Body of pancreas (tissue), 4 donors: ENCODE results near the gene FBN3. TPM values are rescaled to one million over a fixed set of nuclear protein-coding genes. Genes with fewer than 3 reads are reported as not detected.

Source experiments
- ATAC-seq: fragments of 150-250 bp; one replicate; pipeline ENCODE4 v1.9.1; 2016
- DNase-seq, 4 donors: peaks; one replicate each; pipeline ENCODE4 v3.0.0-alpha.2; 2019
- H3K27ac ChIP-seq, 4 donors: fragments of 200-600 bp; sonication (generic); 1 replicate in 3 of 4; 2 replicates in 1 of 4; pipeline versions ENCODE4 v1.5.1 to v1.6.1; 2016 to 2019; ENCODE audit warnings: mild to moderate bottlenecking in 1 of 4, mixed read lengths in 1 of 4, moderate library complexity in 1 of 4
- H3K27me3 ChIP-seq, 2 donors: fragments of 200-600 bp; sonication (generic); one replicate each; pipeline ENCODE4 v1.6.0; 2016; ENCODE audit warnings: mild to moderate bottlenecking in 1 of 2
- H3K36me3 ChIP-seq, 2 donors: fragments of 200-600 bp; sonication (generic); replicated peaks in 1 of 2; 2 replicates each; pipeline ENCODE4 v1.5.1; 2016; ENCODE audit warnings: low read depth in 2 of 2; ENCODE audit not compliant: insufficient read depth in 1 of 2
- H3K4me1 ChIP-seq: fragments of 200-600 bp; sonication (generic); one replicate; pipeline ENCODE4 v1.6.0; 2016
- H3K4me3 ChIP-seq, 2 donors: fragments of 200-600 bp; sonication (generic); 1 replicate in 1 of 2; 2 replicates in 1 of 2; pipeline ENCODE4 v1.5.1; 2016 to 2019
- H3K9me3 ChIP-seq, 3 donors: fragments of 200-600 bp; sonication (generic); 1 replicate in 2 of 3; 2 replicates in 1 of 3; pipeline ENCODE4 v1.5.1; 2016
- POLR2A ChIP-seq, 3 donors: fragments of 450-650 bp; IDR thresholded peaks; one replicate each; pipeline ENCODE4 v1.6.1; 2016; ENCODE audit warnings: antibody characterized with exemption in 3 of 3, mild to moderate bottlenecking in 2 of 3
- WGBS, 2 donors: methylation state at CpG; one replicate each; pipeline ENCODE4 v1.1.5; 2017; 5-methylcytosine and 5-hydroxymethylcytosine counted together
- intact Hi-C: fragments of 100-400 bp; cut with DNase I; formaldehyde crosslinking; loops from one replicate; pipeline ENCODE4 v1.15.1; 2023
- total RNA-seq, 2 donors: library from RNA; depleted of rRNA; stranded (reverse); fragments of >200 nt; gene quantifications; one replicate each; pipeline ENCODE4 v1.1.0, GENCODE V29; 2016
- TF ChIP-seq, protein P1 (sequence below), 7 experiments: fragments of 450-650 bp in 4 of 7; fragments of 200-600 bp in 3 of 7; sonication (generic) in 3 of 7; IDR thresholded peaks; one replicate each; pipeline ENCODE4 v1.5.1; 2016 to 2019; ENCODE audit warnings: antibody characterized with exemption in 7 of 7

Gene FBN3
- total RNA-seq, 2 donors from 2014 or later, result 0.26 TPM; not detected in 1

DNA sequence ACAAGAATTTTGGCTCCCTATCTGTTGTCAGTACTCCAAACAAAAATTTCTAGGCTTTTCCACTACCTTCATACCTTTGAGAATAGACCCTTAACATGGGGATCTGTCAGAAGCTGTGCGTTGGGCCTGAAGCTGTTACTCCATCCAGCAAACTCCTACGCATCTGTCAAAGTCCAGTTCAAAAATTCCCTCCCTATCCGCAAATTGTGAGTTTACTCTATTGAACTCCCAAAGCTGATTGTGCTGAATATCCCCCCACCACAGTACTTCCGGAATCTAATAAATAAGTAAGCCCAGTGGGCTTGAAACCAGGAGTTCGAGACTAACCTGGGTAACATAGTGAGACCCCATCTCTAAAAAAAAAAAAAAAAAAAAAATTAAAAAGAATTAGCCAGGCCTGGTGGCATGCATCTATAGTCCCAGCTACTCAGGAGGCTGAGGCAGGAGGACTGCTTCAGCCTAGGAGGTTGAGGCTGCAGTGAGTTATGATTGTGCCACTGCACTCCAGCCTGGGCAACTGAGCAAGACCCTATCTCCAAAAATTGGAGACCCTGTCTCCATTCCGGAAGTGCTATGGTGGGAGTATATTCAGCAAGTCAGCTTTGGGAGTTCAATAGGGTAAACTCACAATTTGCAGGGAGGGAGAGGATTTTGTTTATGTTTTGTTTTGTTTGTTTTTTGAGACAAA, 930 bp upstream of the FBN3 start:
- DNase-seq (no peak), ATAC-seq (no peak)
- Histone ChIP-seq H3K4me1 (peaks cover 33% of the 10 kb centered on the region), H3K27ac (no peak overlapping the region), H3K9me3 (no peaks in the 10 kb centered on the region), H3K27me3 (peaks cover 0 to 6% of the 10 kb centered on the region in 2 donors), H3K4me3 (no peak overlapping the region), H3K36me3 (no peaks in the 10 kb centered on the region)
- WGBS, 2 donors, result 88 to 94% methylated on average over 6 of the region's 6 CpGs
- intact Hi-C loops, result no loop called here
- TF ChIP-seq, protein P1, sequence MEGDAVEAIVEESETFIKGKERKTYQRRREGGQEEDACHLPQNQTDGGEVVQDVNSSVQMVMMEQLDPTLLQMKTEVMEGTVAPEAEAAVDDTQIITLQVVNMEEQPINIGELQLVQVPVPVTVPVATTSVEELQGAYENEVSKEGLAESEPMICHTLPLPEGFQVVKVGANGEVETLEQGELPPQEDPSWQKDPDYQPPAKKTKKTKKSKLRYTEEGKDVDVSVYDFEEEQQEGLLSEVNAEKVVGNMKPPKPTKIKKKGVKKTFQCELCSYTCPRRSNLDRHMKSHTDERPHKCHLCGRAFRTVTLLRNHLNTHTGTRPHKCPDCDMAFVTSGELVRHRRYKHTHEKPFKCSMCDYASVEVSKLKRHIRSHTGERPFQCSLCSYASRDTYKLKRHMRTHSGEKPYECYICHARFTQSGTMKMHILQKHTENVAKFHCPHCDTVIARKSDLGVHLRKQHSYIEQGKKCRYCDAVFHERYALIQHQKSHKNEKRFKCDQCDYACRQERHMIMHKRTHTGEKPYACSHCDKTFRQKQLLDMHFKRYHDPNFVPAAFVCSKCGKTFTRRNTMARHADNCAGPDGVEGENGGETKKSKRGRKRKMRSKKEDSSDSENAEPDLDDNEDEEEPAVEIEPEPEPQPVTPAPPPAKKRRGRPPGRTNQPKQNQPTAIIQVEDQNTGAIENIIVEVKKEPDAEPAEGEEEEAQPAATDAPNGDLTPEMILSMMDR (IDR thresholded peaks at IDR 0.05), result no peak
- TF ChIP-seq POLR2A (IDR thresholded peaks at IDR 0.05), result no peak

DNA sequence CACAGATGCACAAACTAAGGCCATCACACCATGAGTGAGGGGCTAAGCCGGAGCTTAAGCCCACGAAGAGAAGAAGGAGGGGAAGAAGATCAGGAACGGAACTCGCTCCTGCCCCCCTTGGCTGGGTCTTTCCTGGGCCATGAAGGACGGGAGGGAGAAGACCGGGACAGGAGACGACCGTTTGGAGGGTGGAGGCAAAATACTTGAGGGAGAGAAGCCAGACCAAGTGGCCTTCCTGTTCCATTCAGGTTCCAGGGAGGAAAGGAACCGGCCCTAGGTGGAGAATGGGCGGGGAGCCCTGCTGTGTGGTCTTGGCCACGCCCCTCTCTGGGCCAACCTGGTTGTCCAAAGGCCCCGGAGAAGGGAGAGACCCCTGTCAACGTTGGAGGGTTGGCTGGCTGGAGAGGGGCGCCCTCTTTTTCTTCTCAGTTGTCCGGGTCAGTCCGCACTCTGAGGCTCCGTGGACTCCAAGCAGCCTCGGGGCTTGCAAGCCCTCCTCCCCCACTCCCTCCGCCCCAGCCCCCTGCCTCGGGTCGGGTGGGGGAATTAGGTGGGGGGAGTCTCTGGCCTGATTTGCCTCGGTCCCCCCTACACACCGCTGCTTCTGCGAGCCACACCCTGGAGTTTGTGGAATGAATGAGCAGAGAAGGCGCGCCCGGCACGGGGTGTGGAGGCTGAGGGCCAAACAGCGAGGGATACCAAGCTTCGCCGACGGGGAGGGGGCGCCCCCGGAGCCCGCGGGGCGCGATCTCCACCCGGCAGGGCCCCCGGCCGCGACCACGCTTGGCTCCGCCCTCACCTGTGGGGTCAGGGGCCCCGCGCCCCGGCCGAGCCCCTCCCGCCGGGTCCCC, 757 bp downstream of the FBN3 start:
- H3K36me3 ChIP-seq, result no peaks in the 10 kb centered on the region
- H3K27me3 ChIP-seq, result peaks cover 0 to 6% of the 10 kb centered on the region in 2 donors
- DNase-seq (peak in 1 of 4 donors; percentile 44), ATAC-seq (peak; percentile 18)
- TF ChIP-seq POLR2A (IDR thresholded peaks at IDR 0.05), result no peak
- TF ChIP-seq, protein P1 (IDR thresholded peaks at IDR 0.05), result no peak
- intact Hi-C loops, result no loop called here
- no peaks in the 10 kb centered on the region for H3K9me3 ChIP-seq
- H3K4me3 ChIP-seq, result no peak overlapping the region
- 6 to 33% methylated on average over 13 to 50 of the region's 50 CpGs for WGBS, 2 donors
- no peak overlapping the region for H3K27ac ChIP-seq
- H3K4me1 ChIP-seq, result peaks cover 20% of the 10 kb centered on the region

DNA sequence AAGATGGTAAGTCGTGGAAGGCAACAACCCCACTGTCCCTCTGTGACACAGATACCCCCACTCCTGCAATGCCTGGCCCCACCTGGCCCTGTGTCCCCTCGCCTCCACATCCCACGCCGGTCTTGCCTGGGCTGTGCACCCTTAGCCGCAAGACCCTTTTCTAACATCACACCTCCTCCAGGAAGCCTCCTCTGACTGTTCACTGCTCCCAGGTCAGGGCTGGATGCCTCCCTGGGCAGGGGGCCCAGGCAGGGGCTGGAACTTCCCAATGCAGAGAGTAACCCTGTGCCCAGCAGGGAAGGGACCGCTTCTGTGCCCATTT, 1.3 kb downstream of the FBN3 start:
- Histone ChIP-seq H3K27me3 (peaks cover 0 to 6% of the 10 kb centered on the region in 2 donors), H3K4me3 (no peak overlapping the region), H3K9me3 (no peaks in the 10 kb centered on the region), H3K27ac (no peak overlapping the region), H3K36me3 (no peaks in the 10 kb centered on the region), H3K4me1 (peaks cover 20% of the 10 kb centered on the region)
- no peak for DNase-seq
- TF ChIP-seq POLR2A (IDR thresholded peaks at IDR 0.05), result no peak
- TF ChIP-seq, protein P1 (IDR thresholded peaks at IDR 0.05), result no peak
- intact Hi-C loops, result no loop called here
- ATAC-seq, result no peak
- WGBS, 2 donors, result 74 to 81% methylated on average over 6 of the region's 6 CpGs

DNA sequence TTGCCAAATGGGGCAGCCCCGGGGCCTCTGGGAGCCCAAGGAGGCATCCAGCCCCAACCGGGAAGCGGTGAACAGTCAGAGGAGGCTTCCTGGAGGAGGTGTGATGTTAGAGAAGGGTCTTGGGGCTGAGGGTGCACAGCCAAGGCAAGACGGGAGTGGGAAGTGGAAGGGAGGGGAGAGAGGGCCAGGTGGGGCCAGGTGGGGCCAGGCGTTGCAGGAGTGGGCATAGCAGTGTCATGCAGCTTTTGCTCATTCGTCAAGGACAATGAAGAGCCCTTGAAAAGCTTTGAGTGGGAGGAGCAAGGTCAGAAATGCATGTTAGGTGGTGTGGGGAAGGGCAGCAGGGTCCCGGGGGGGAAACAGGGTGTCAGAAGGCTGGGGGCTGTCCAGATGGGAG, 1.8 kb downstream of the FBN3 start:
- H3K4me3 ChIP-seq, result no peak overlapping the region
- TF ChIP-seq POLR2A (IDR thresholded peaks at IDR 0.05), result no peak
- TF ChIP-seq, protein P1 (IDR thresholded peaks at IDR 0.05), result no peak

More for the DNA sequence above, 1.8 kb downstream of the FBN3 start:
- H3K36me3 ChIP-seq, result no peaks in the 10 kb centered on the region
- no peaks in the 10 kb centered on the region for H3K9me3 ChIP-seq
- peaks cover 0 to 6% of the 10 kb centered on the region in 2 donors for H3K27me3 ChIP-seq
- intact Hi-C loops, result no loop called here
- WGBS, 2 donors, result 35 to 43% methylated on average over 7 of the region's 7 CpGs
- DNase-seq, result no peak
- peaks cover 20% of the 10 kb centered on the region for H3K4me1 ChIP-seq
- no peak for ATAC-seq
- no peak overlapping the region for H3K27ac ChIP-seq
